Measurements from ENCODE around the gene NEU4.
A peak's percentile ranks its signal among the peaks of the same experiment; 100 is the strongest.
"Not testable (repeated sequence)": the region's sequence is repeated elsewhere in the genome, so short reads cannot be mapped to it uniquely, and the experiment has no call there.

Gene NEU4

DNA sequence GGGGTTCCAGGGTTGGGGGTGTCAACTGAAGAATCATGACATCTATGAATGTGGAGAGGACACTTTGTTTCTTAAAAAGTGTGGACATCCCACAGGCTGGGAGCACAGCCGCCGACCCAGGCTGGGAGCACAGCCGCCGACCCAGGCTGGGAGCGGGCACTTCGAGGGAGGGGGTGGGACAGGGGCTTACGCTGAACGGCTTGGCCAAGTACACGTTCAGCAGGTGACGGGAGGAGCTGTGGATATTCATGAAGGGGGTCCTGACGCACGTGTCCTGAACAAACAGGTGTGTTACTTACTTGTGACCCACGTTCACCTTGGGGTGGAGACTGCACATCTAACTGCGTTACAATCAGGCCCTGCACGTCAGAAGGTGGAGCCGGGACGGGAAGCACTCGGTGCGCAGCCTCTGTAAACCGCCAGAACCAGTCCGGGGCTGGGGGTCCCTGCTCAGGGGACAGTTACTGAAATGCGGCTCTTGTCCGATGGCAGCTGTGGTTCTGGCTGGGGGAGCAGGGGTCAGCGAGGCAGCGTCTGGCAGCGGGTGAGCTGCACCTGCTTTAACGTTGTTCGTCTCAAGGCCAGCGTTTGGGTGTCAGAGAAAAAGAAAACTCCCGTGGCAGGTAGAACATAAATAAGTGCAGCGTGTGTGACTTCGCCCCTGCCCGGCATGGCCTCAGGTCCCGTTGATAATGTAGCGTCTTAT is 8.6 kb upstream of the NEU4 start:
- H3K9me3 Mint-ChIP-seq; intact Hi-C loops (cut with micrococcal nuclease); H3K36me3 Mint-ChIP-seq (ENCODE audit: low read depth); H3K27ac Mint-ChIP-seq; H3K4me1 Mint-ChIP-seq (ENCODE audit: low read depth); H3K4me3 Mint-ChIP-seq: not testable (repeated sequence)
- peaks cover 39% of the 10 kb centered on the region for H3K27me3 Mint-ChIP-seq

- no peaks in the 10 kb centered on the region for H3K9me3 Mint-ChIP-seq
- intact Hi-C loops (cut with micrococcal nuclease) = no loop called here
- peaks cover 5% of the 10 kb centered on the region for H3K4me1 Mint-ChIP-seq (ENCODE audit: low read depth)
- H3K4me3 Mint-ChIP-seq = no peak overlapping the region
- H3K27me3 Mint-ChIP-seq = peaks cover 39% of the 10 kb centered on the region
- H3K36me3 Mint-ChIP-seq (ENCODE audit: low read depth) = no peaks in the 10 kb centered on the region
- no peak overlapping the region for H3K27ac Mint-ChIP-seq
These were observed 7.2 kb upstream of the NEU4 start for GRCh38 chr2:241801611-241802420.

GRCh38 chr2:241802421-241803318 is 6.3 kb upstream of the NEU4 start:
- H3K27ac Mint-ChIP-seq = no peak overlapping the region
- H3K36me3 Mint-ChIP-seq (ENCODE audit: low read depth) = no peaks in the 10 kb centered on the region
- H3K4me1 Mint-ChIP-seq (ENCODE audit: low read depth) = peaks cover 5% of the 10 kb centered on the region
- H3K4me3 Mint-ChIP-seq = no peak overlapping the region
- H3K9me3 Mint-ChIP-seq = no peaks in the 10 kb centered on the region
- intact Hi-C loops (cut with micrococcal nuclease) = no loop called here
- H3K27me3 Mint-ChIP-seq = peaks cover 39% of the 10 kb centered on the region

GRCh38 chr2:241803387-241804325 is 5.3 kb upstream of the NEU4 start:
- H3K27ac Mint-ChIP-seq = no peak overlapping the region
- H3K4me3 Mint-ChIP-seq = peak overlapping the region; percentile 23
- H3K9me3 Mint-ChIP-seq = no peaks in the 10 kb centered on the region
- peaks cover 39% of the 10 kb centered on the region for H3K27me3 Mint-ChIP-seq
- intact Hi-C loops (cut with micrococcal nuclease) = no loop called here
- peaks cover 5% of the 10 kb centered on the region for H3K4me1 Mint-ChIP-seq (ENCODE audit: low read depth)
- H3K36me3 Mint-ChIP-seq (ENCODE audit: low read depth) = no peaks in the 10 kb centered on the region

GRCh38 chr2:241804326-241805229 is 4.4 kb upstream of the NEU4 start:
- intact Hi-C loops (cut with micrococcal nuclease) = no loop called here
- H3K27ac Mint-ChIP-seq = no peak overlapping the region
- no peaks in the 10 kb centered on the region for H3K9me3 Mint-ChIP-seq
- peaks cover 39% of the 10 kb centered on the region for H3K27me3 Mint-ChIP-seq
- H3K36me3 Mint-ChIP-seq (ENCODE audit: low read depth) = no peaks in the 10 kb centered on the region
- H3K4me1 Mint-ChIP-seq (ENCODE audit: low read depth) = peaks cover 5% of the 10 kb centered on the region
- no peak overlapping the region for H3K4me3 Mint-ChIP-seq

GRCh38 chr2:241806217-241806616 is 2.8 kb upstream of the NEU4 start:
- intact Hi-C loops (cut with micrococcal nuclease); H3K9me3 Mint-ChIP-seq; H3K4me1 Mint-ChIP-seq (ENCODE audit: low read depth); H3K4me3 Mint-ChIP-seq; H3K36me3 Mint-ChIP-seq (ENCODE audit: low read depth); H3K27ac Mint-ChIP-seq: not testable (repeated sequence)
- peaks cover 36% of the 10 kb centered on the region for H3K27me3 Mint-ChIP-seq

GRCh38 chr2:241808051-241808720 is 807 bp upstream of the NEU4 start:
- Mint-ChIP-seq H3K36me3 (ENCODE audit: low read depth) (no peaks in the 10 kb centered on the region), H3K9me3 (no peaks in the 10 kb centered on the region), H3K4me3 (no peak overlapping the region), H3K4me1 (ENCODE audit: low read depth) (peaks cover 4% of the 10 kb centered on the region), H3K27me3 (peaks cover 18% of the 10 kb centered on the region), H3K27ac (no peak overlapping the region)
- intact Hi-C loops (cut with micrococcal nuclease) = no loop called here

GRCh38 chr2:241809383-241810306 is 652 bp downstream of the NEU4 start:
- no peaks in the 10 kb centered on the region for H3K36me3 Mint-ChIP-seq (ENCODE audit: low read depth)

GRCh38 chr2:241810307-241811200 is 1.6 kb downstream of the NEU4 start:
- Mint-ChIP-seq H3K9me3 (no peaks in the 10 kb centered on the region), H3K27ac (no peak overlapping the region), H3K4me1 (ENCODE audit: low read depth) (no peaks in the 10 kb centered on the region), H3K27me3 (peaks cover 2% of the 10 kb centered on the region), H3K36me3 (ENCODE audit: low read depth) (no peaks in the 10 kb centered on the region), H3K4me3 (no peak overlapping the region)
- intact Hi-C loops (cut with micrococcal nuclease) = no loop called here

More at GRCh38 chr2:241809383-241810306, 652 bp downstream of the NEU4 start:
- H3K4me1 Mint-ChIP-seq (ENCODE audit: low read depth) = no peaks in the 10 kb centered on the region
- intact Hi-C loops (cut with micrococcal nuclease) = no loop called here
- H3K9me3 Mint-ChIP-seq = no peaks in the 10 kb centered on the region
- H3K27me3 Mint-ChIP-seq = peaks cover 7% of the 10 kb centered on the region
- H3K4me3 Mint-ChIP-seq = no peak overlapping the region
- no peak overlapping the region for H3K27ac Mint-ChIP-seq

GRCh38 chr2:241811201-241811951 is 2.4 kb downstream of the NEU4 start:
- Mint-ChIP-seq H3K27me3 (peaks cover 2% of the 10 kb centered on the region), H3K36me3 (ENCODE audit: low read depth) (no peaks in the 10 kb centered on the region), H3K4me1 (ENCODE audit: low read depth) (no peaks in the 10 kb centered on the region), H3K9me3 (no peaks in the 10 kb centered on the region), H3K4me3 (no peak overlapping the region), H3K27ac (no peak overlapping the region)
- intact Hi-C loops (cut with micrococcal nuclease) = no loop called here

Measured in dendritic cell treated with granulocyte-macrophage colony-stimulating factor and Interleukin-4, amounts not matched to agents 40 ng/mL and 50 ng/mL, for 4 days (primary cell).